Keratinocyte (primary cell): ENCODE data around the gene CTNNBL1. TPM values are rescaled to one million over a fixed set of nuclear protein-coding genes. Genes with fewer than 3 reads are reported as not detected.

Experiments used
- DNase-seq: peaks from one replicate; pipeline ENCODE4 v3.0.0-alpha.2; 2011; ENCODE audit warnings: low read depth, missing footprints, low spot score
- FAIRE-seq: peaks from 2 replicates; lab custom pipeline; 2011; peaks lifted over from hg19 to GRCh38; lab: Jason Lieb, UNC
- H2AFZ ChIP-seq: 2 replicates; pipeline ENCODE4 v1.6.0; 2012; ENCODE audit warnings: low read length, control low read depth, inconsistent platforms; ENCODE audit not compliant: control insufficient read depth
- H3K27ac ChIP-seq: 2 replicates; pipeline ENCODE4 v1.5.1; 2011; ENCODE audit warnings: low read length; ENCODE audit not compliant: control insufficient read depth, insufficient read depth
- H3K27me3 ChIP-seq: 3 replicates; pipeline ENCODE4 v1.6.0; 2011; ENCODE audit warnings: low read length; ENCODE audit not compliant: control insufficient read depth, insufficient read depth; ENCODE audit errors: extremely low read depth
- H3K36me3 ChIP-seq, 2 experiments: 2 replicates in 1 of 2; 3 replicates in 1 of 2; pipeline ENCODE4 v1.5.1; 2011; ENCODE audit warnings: low read length in 2 of 2, mild to moderate bottlenecking in 1 of 2; ENCODE audit not compliant: control insufficient read depth in 2 of 2, insufficient read depth in 2 of 2; ENCODE audit errors: extremely low read depth in 1 of 2
- H3K4me1 ChIP-seq: 3 replicates; pipeline ENCODE4 v1.5.1; 2011; ENCODE audit warnings: low read length; ENCODE audit not compliant: control insufficient read depth, insufficient read depth; ENCODE audit errors: extremely low read depth
- H3K4me2 ChIP-seq: 3 replicates; pipeline ENCODE4 v1.6.0; 2011; ENCODE audit warnings: low read depth, low read length; ENCODE audit not compliant: control insufficient read depth, insufficient read depth; ENCODE audit errors: extremely low read depth
- H3K4me3 ChIP-seq, 3 experiments: fragments of 200-600 bp in 1 of 3; sonication (generic) in 1 of 3; 2 replicates in 2 of 3; 3 replicates in 1 of 3; pipeline ENCODE4 v1.5.1; 2011 to 2016; ENCODE audit warnings: low read length in 3 of 3, mild to moderate bottlenecking in 3 of 3, control low read depth in 2 of 3, inconsistent platforms in 1 of 3, low read depth in 1 of 3, mixed read lengths in 1 of 3, mixed run types in 1 of 3, moderate library complexity in 1 of 3; ENCODE audit not compliant: control insufficient read depth in 2 of 3, insufficient read depth in 2 of 3; ENCODE audit errors: extremely low read depth in 1 of 3
- H3K79me2 ChIP-seq: 2 replicates; pipeline ENCODE4 v1.6.0; 2012; ENCODE audit warnings: low read length; ENCODE audit not compliant: control insufficient read depth, insufficient read depth
- H3K9ac ChIP-seq: 3 replicates; pipeline ENCODE4 v1.6.0; 2011; ENCODE audit warnings: low read length; ENCODE audit not compliant: control insufficient read depth, insufficient read depth; ENCODE audit errors: extremely low read depth
- H3K9me1 ChIP-seq: 3 replicates; pipeline ENCODE4 v1.6.0; 2011; ENCODE audit warnings: low read length; ENCODE audit not compliant: control insufficient read depth, insufficient read depth; ENCODE audit errors: extremely low read depth
- H3K9me3 ChIP-seq: 2 replicates; pipeline ENCODE4 v1.5.1; 2012; ENCODE audit warnings: low read depth, low read length; ENCODE audit not compliant: control insufficient read depth
- H4K20me1 ChIP-seq: 3 replicates; pipeline ENCODE4 v1.6.0; 2011; ENCODE audit warnings: low read length; ENCODE audit not compliant: control insufficient read depth, insufficient read depth; ENCODE audit errors: extremely low read depth
- EZH2 ChIP-seq: IDR thresholded peaks from one replicate; pipeline ENCODE4 v1.6.1; 2012; ENCODE audit warnings: inconsistent platforms, mild to moderate bottlenecking, low read length, moderate library complexity
- dilution Hi-C: fragments of 300-500 bp; cut with MboI; formaldehyde crosslinking; loops from one replicate; pipeline ENCODE4 v1.7.0; 2020; ENCODE audit warnings: low sequenced_read_pairs; ENCODE audit not compliant: extremely low pct_ligation_motif_present
- polyA plus RNA-seq, 5 experiments: library from polyadenylated mRNA; depleted of rRNA in 3 of 5; stranded (reverse) in 3 of 5; stranded (forward) in 1 of 5; unstranded in 1 of 5; fragments of >200 nt; gene quantifications; 1 replicate in 1 of 5; 2 replicates in 3 of 5; 3 replicates in 1 of 5; pipeline versions ENCODE4 v1.2.1 to v1.2.3, GENCODE V29; 2011 to 2012; ENCODE audit warnings: missing spikeins in 2 of 5, low read depth in 1 of 5, low replicate concordance in 1 of 5
- TF ChIP-seq, protein P1 (sequence below), 3 experiments: IDR thresholded peaks in 1 of 3; conservative IDR thresholded peaks in 1 of 3; optimal IDR thresholded peaks in 1 of 3; 2 replicates in 2 of 3; 3 replicates in 1 of 3; pipeline versions ENCODE3 to v1.5.1; 2011; ENCODE audit warnings: low read length in 3 of 3, mild to moderate bottlenecking in 3 of 3, moderate library complexity in 2 of 3, control low read depth in 1 of 3, inconsistent platforms in 1 of 3; ENCODE audit not compliant: insufficient read depth in 2 of 3; ENCODE audit errors: extremely low read depth in 1 of 3

Gene CTNNBL1
- polyA plus RNA-seq, 1 donor (not counting 4 experiments of a cell fraction or from before 2014, with no cell fraction given) = 37.0 TPM

DNA sequence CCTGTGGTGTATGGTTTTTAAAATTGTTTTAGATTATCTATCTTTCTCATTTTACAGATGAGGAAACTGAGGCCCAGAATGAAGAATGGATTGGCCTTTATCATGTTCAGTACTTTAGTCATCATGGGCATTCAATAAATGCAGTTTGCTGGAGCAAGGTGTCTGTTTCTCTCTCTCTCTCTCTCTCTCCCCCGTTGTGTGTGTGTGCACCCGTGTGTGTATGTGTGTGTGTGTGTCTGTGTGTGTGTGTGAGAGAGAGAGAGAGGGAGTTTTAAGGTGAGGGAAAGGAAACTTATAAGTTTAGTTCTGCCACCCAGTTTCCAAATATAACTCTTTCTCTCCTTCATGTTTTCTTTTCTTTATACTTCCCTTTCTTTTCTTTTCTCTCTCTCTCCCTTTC is 62.4 kb downstream of the CTNNBL1 start:
- Histone ChIP-seq H3K4me1 (no peaks in the 10 kb centered on the region), H3K9me1 (no peaks in the 10 kb centered on the region), H3K79me2 (no peaks in the 10 kb centered on the region), H3K4me2 (no peak overlapping the region), H4K20me1 (no peaks in the 10 kb centered on the region), H2AFZ (no peak overlapping the region), H3K27me3 (no peaks in the 10 kb centered on the region), H3K9me3 (no peaks in the 10 kb centered on the region), H3K36me3 (peaks cover 0 to 5% of the 10 kb centered on the region in 2 experiments), H3K9ac (no peak overlapping the region), H3K4me3 (no peak overlapping the region), H3K27ac (no peak overlapping the region)
- TF ChIP-seq, protein P1, sequence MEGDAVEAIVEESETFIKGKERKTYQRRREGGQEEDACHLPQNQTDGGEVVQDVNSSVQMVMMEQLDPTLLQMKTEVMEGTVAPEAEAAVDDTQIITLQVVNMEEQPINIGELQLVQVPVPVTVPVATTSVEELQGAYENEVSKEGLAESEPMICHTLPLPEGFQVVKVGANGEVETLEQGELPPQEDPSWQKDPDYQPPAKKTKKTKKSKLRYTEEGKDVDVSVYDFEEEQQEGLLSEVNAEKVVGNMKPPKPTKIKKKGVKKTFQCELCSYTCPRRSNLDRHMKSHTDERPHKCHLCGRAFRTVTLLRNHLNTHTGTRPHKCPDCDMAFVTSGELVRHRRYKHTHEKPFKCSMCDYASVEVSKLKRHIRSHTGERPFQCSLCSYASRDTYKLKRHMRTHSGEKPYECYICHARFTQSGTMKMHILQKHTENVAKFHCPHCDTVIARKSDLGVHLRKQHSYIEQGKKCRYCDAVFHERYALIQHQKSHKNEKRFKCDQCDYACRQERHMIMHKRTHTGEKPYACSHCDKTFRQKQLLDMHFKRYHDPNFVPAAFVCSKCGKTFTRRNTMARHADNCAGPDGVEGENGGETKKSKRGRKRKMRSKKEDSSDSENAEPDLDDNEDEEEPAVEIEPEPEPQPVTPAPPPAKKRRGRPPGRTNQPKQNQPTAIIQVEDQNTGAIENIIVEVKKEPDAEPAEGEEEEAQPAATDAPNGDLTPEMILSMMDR (optimal IDR thresholded peaks at IDR 0.05 in 1 of 3, IDR thresholded peaks at IDR 0.05 in 1 of 3, conservative IDR thresholded peaks at IDR 0.05 in 1 of 3; ENCODE audit: extremely low read depth in 1 of 3, insufficient read depth in 2 of 3, low read length in 3 of 3) = no peak
- no peak for TF ChIP-seq EZH2
- FAIRE-seq = no peak
- DNase-seq = no peak
- dilution Hi-C loops = no loop called here

DNA sequence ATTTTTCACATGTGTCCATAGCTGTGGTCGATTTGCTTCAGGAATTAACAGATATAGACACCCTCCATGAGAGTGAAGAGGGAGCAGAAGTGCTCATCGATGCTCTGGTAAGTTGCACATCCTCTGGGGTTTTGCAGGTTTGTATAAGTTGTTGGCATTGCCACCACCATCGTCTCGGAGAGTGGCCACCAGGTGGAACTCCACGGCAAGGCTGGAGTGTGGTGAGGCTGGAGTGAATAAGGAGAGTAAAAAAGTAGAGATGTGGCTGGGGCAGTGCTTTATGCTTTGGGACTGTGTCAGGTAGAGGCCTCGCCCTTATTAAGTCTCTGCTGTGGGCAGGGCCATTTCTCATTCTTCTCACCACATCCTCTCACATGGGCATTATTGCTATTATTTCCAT is 63.7 kb downstream of the CTNNBL1 start:
- TF ChIP-seq, protein P1 (optimal IDR thresholded peaks at IDR 0.05 in 1 of 3, IDR thresholded peaks at IDR 0.05 in 1 of 3, conservative IDR thresholded peaks at IDR 0.05 in 1 of 3; ENCODE audit: extremely low read depth in 1 of 3, insufficient read depth in 2 of 3, low read length in 3 of 3) = peak in 2 of 3 experiments; percentile 11 to 40
- no peak for TF ChIP-seq EZH2
- dilution Hi-C loops = no loop called here
- Histone ChIP-seq H4K20me1 (no peaks in the 10 kb centered on the region), H3K9me1 (no peaks in the 10 kb centered on the region), H3K27me3 (no peaks in the 10 kb centered on the region), H3K4me1 (no peaks in the 10 kb centered on the region), H3K36me3 (peaks cover 0 to 5% of the 10 kb centered on the region in 2 experiments), H3K79me2 (no peaks in the 10 kb centered on the region), H3K9me3 (no peaks in the 10 kb centered on the region), H3K27ac (no peak overlapping the region), H3K4me2 (no peak overlapping the region), H2AFZ (no peak overlapping the region), H3K4me3 (no peak overlapping the region), H3K9ac (no peak overlapping the region)
- FAIRE-seq (no peak), DNase-seq (no peak)
